ENCODE measurements around the gene NPAS3. TPM values are rescaled to one million over a fixed set of nuclear protein-coding genes. Genes with fewer than 3 reads are reported as not detected.

The NPAS3 gene
- total RNA-seq, 4 donors from 2014 or later = 4.0 to 12.2 (median 5.6) TPM

- Histone ChIP-seq H3K9me3 (no peaks in the 10 kb centered on the region), H3K27me3 (no peaks in the 10 kb centered on the region), H3K4me1 (no peaks in the 10 kb centered on the region), H3K4me3 (replicated peaks in 1 of 3) (no peak overlapping the region), H3K27ac (no peak overlapping the region), H3K36me3 (no peaks in the 10 kb centered on the region)
- 92 to 95% methylated on average over 6 of the region's 6 CpGs for WGBS, 2 donors
- TF ChIP-seq CTCF (IDR thresholded peaks at IDR 0.05) = no peak
- no peak for TF ChIP-seq POLR2A (IDR thresholded peaks at IDR 0.05)
- DNase-seq = no peak
- intact Hi-C loops (cut with DNase I) = no loop called here
These were observed 567.3 kb downstream of the NPAS3 start for GRCh38 chr14:33505963-33506329.

- DNase-seq = no peak
- Histone ChIP-seq H3K4me3 (replicated peaks in 1 of 3) (no peak overlapping the region), H3K9me3 (no peaks in the 10 kb centered on the region), H3K4me1 (no peaks in the 10 kb centered on the region), H3K27me3 (no peaks in the 10 kb centered on the region), H3K36me3 (no peaks in the 10 kb centered on the region), H3K27ac (no peak overlapping the region)
- WGBS, 2 donors = 79 to 86% methylated on average over 9 of the region's 9 CpGs
- no peak for TF ChIP-seq POLR2A (IDR thresholded peaks at IDR 0.05)
- no peak for TF ChIP-seq CTCF (IDR thresholded peaks at IDR 0.05)
- intact Hi-C loops (cut with DNase I) = no loop called here
These were observed 569.7 kb downstream of the NPAS3 start for GRCh38 chr14:33508126-33509062.

- no peak for TF ChIP-seq POLR2A (IDR thresholded peaks at IDR 0.05)
- TF ChIP-seq CTCF (IDR thresholded peaks at IDR 0.05) = no peak
- Histone ChIP-seq H3K9me3 (no peaks in the 10 kb centered on the region), H3K27ac (no peak overlapping the region), H3K36me3 (no peaks in the 10 kb centered on the region), H3K27me3 (no peaks in the 10 kb centered on the region), H3K4me1 (no peaks in the 10 kb centered on the region), H3K4me3 (replicated peaks in 1 of 3) (no peak overlapping the region)
- intact Hi-C loops (cut with DNase I) = no loop called here
- WGBS, 2 donors = 67 to 76% methylated on average over 3 of the region's 3 CpGs
- DNase-seq = peak in 1 of 2 donors; percentile 6
These were observed 570.8 kb downstream of the NPAS3 start for GRCh38 chr14:33509454-33509853.

GRCh38 chr14:33510063-33510481 is 571.4 kb downstream of the NPAS3 start:
- no peaks in the 10 kb centered on the region for H3K9me3 ChIP-seq
- H3K27me3 ChIP-seq = no peaks in the 10 kb centered on the region
- no peak for DNase-seq
- no peak overlapping the region for H3K27ac ChIP-seq
- H3K4me3 ChIP-seq (replicated peaks in 1 of 3) = no peak overlapping the region
- no peaks in the 10 kb centered on the region for H3K4me1 ChIP-seq
- WGBS, 2 donors = 67 to 77% methylated on average over 6 of the region's 6 CpGs
- no peaks in the 10 kb centered on the region for H3K36me3 ChIP-seq
- intact Hi-C loops (cut with DNase I) = no loop called here
- TF ChIP-seq CTCF (IDR thresholded peaks at IDR 0.05) (no peak), POLR2A (IDR thresholded peaks at IDR 0.05) (no peak)

GRCh38 chr14:33510991-33511390 is 572.3 kb downstream of the NPAS3 start:
- 57 to 69% methylated on average over 3 of the region's 3 CpGs for WGBS, 2 donors
- no peak overlapping the region for H3K27ac ChIP-seq
- H3K36me3 ChIP-seq = no peaks in the 10 kb centered on the region
- TF ChIP-seq POLR2A (IDR thresholded peaks at IDR 0.05) (no peak), CTCF (IDR thresholded peaks at IDR 0.05) (no peak)
- no peaks in the 10 kb centered on the region for H3K27me3 ChIP-seq
- H3K4me3 ChIP-seq (replicated peaks in 1 of 3) = no peak overlapping the region
- no peaks in the 10 kb centered on the region for H3K9me3 ChIP-seq
- intact Hi-C loops (cut with DNase I) = no loop called here
- H3K4me1 ChIP-seq = no peaks in the 10 kb centered on the region
- no peak for DNase-seq
